Hepatocyte (in vitro differentiated cells): ENCODE measurements around the gene CHST13. TPM values are rescaled to one million over a fixed set of nuclear protein-coding genes. Genes with fewer than 3 reads are reported as not detected.
A peak's percentile ranks its signal among the peaks of the same experiment; 100 is the strongest.

ENCODE experiments used
- DNase-seq: peaks from one replicate; pipeline ENCODE4 v3.0.0-alpha.2; 2016; ENCODE audit warnings: low spot score
- H2AFZ ChIP-seq: fragments of 200-600 bp; sonication (generic); 2 replicates; pipeline ENCODE4 v1.6.0; 2016; ENCODE audit warnings: antibody characterized with exemption, mild to moderate bottlenecking
- H3K27ac ChIP-seq: fragments of 200-600 bp; sonication (generic); 2 replicates; pipeline ENCODE4 v1.5.1; 2016; ENCODE audit warnings: mild to moderate bottlenecking
- H3K27me3 ChIP-seq: fragments of 200-600 bp; sonication (generic); 2 replicates; pipeline ENCODE4 v1.6.1; 2016
- H3K36me3 ChIP-seq: fragments of 200-600 bp; sonication (generic); replicated peaks from 2 replicates; pipeline ENCODE4 v1.5.1; 2016; ENCODE audit warnings: low read depth; ENCODE audit not compliant: insufficient read depth
- H3K4me1 ChIP-seq: fragments of 200-600 bp; sonication (generic); 2 replicates; pipeline ENCODE4 v1.5.1; 2016; ENCODE audit warnings: mild to moderate bottlenecking, moderate library complexity; ENCODE audit not compliant: insufficient read depth
- H3K4me2 ChIP-seq: fragments of 200-600 bp; sonication (generic); 2 replicates; pipeline ENCODE4 v1.6.0; 2016
- H3K4me3 ChIP-seq: fragments of 200-600 bp; sonication (generic); 2 replicates; pipeline ENCODE4 v1.5.1; 2016; ENCODE audit warnings: mild to moderate bottlenecking
- H3K79me2 ChIP-seq: fragments of 200-600 bp; sonication (generic); 2 replicates; pipeline ENCODE4 v1.6.0; 2017; ENCODE audit warnings: mild to moderate bottlenecking
- H3K9me2 ChIP-seq: fragments of 200-600 bp; sonication (generic); replicated peaks from 2 replicates; pipeline ENCODE4 v1.6.0; 2017; ENCODE audit warnings: mild to moderate bottlenecking; ENCODE audit not compliant: insufficient read depth
- H3K9me3 ChIP-seq: fragments of 200-600 bp; sonication (generic); 2 replicates; pipeline ENCODE4 v1.5.1; 2016; ENCODE audit warnings: low read depth, mild to moderate bottlenecking
- H4K20me1 ChIP-seq: fragments of 200-600 bp; sonication (generic); 2 replicates; pipeline ENCODE4 v1.6.0; 2016; ENCODE audit warnings: mild to moderate bottlenecking; ENCODE audit not compliant: insufficient read depth, poor library complexity, severe bottlenecking
- CTCF ChIP-seq: fragments of 200-600 bp; sonication (generic); IDR thresholded peaks from 2 replicates; pipeline ENCODE4 v1.5.1; 2016; ENCODE audit warnings: antibody characterized with exemption, mild to moderate bottlenecking; ENCODE audit not compliant: poor library complexity
- EZH2 ChIP-seq: fragments of 200-600 bp; sonication (generic); IDR thresholded peaks from 2 replicates; pipeline ENCODE4 v1.6.1; 2016; ENCODE audit warnings: antibody characterized with exemption, mild to moderate bottlenecking, borderline replicate concordance
- EZH2phosphoT487 ChIP-seq: fragments of 200-600 bp; sonication (generic); IDR thresholded peaks from one replicate; pipeline ENCODE4 v1.6.1; 2018; ENCODE audit warnings: antibody characterized with exemption, mild to moderate bottlenecking, low read depth, moderate library complexity; ENCODE audit not compliant: unreplicated experiment, severe bottlenecking
- WGBS: methylation state at CpG from one replicate; pipeline ENCODE4 v1.1.6; 2016; ENCODE audit warnings: low lambda C conversion rate; ENCODE audit errors: missing lambda C conversion rate; 5-methylcytosine and 5-hydroxymethylcytosine counted together
- polyA plus RNA-seq: library from polyadenylated mRNA; unstranded; fragments of >200 nt; fragmentation: Nextera tagmentation; extraction: Ambion mirVana; gene quantifications from 2 replicates; pipeline ENCODE4 v1.2.1, GENCODE V29; 2016
- total RNA-seq: library from RNA; depleted of rRNA; stranded (reverse); fragments of >200 nt; gene quantifications from 2 replicates; pipeline ENCODE4 v1.2.3, GENCODE V29; 2014

CHST13 gene
- total and polyA plus RNA-seq, 2 experiments from 2014 or later: 31.5 to 54.6 TPM

- Histone ChIP-seq H4K20me1 (no peaks in the 10 kb centered on the region), H3K27ac (no peak overlapping the region), H3K36me3 (no peaks in the 10 kb centered on the region), H3K79me2 (no peaks in the 10 kb centered on the region), H3K27me3 (no peaks in the 10 kb centered on the region), H3K4me3 (no peak overlapping the region), H3K4me2 (no peak overlapping the region), H2AFZ (no peak overlapping the region), H3K9me3 (no peaks in the 10 kb centered on the region), H3K9me2 (no peaks in the 10 kb centered on the region), H3K4me1 (no peaks in the 10 kb centered on the region)
- TF ChIP-seq EZH2 (no peak), EZH2phosphoT487 (no peak), CTCF (no peak)
- no peak for DNase-seq
- 87% methylated on average over 13 of the region's 14 CpGs for WGBS
These were observed 35.8 kb upstream of the CHST13 start for GRCh38 chr3:126488185-126488584.

- H3K27ac ChIP-seq: no peak overlapping the region
- H3K4me1 ChIP-seq: no peaks in the 10 kb centered on the region
- H4K20me1 ChIP-seq: no peaks in the 10 kb centered on the region
- no peaks in the 10 kb centered on the region for H3K9me3 ChIP-seq
- no peaks in the 10 kb centered on the region for H3K27me3 ChIP-seq
- no peaks in the 10 kb centered on the region for H3K9me2 ChIP-seq
- WGBS: 91% methylated on average over 16 of the region's 16 CpGs
- no peak overlapping the region for H3K4me3 ChIP-seq
- DNase-seq: no peak
- H2AFZ ChIP-seq: no peak overlapping the region
- no peak overlapping the region for H3K4me2 ChIP-seq
- no peaks in the 10 kb centered on the region for H3K79me2 ChIP-seq
- no peak for TF ChIP-seq EZH2
- TF ChIP-seq EZH2phosphoT487: no peak
- no peaks in the 10 kb centered on the region for H3K36me3 ChIP-seq
These were observed 34.9 kb upstream of the CHST13 start for GRCh38 chr3:126488886-126489569.

GRCh38 chr3:126490619-126491018 is 33.3 kb upstream of the CHST13 start:
- Histone ChIP-seq H3K79me2 (no peaks in the 10 kb centered on the region), H3K9me2 (no peaks in the 10 kb centered on the region), H3K36me3 (no peaks in the 10 kb centered on the region), H3K27ac (no peak overlapping the region), H4K20me1 (no peaks in the 10 kb centered on the region), H3K9me3 (no peaks in the 10 kb centered on the region), H3K27me3 (no peaks in the 10 kb centered on the region), H3K4me2 (no peak overlapping the region), H3K4me1 (no peaks in the 10 kb centered on the region), H3K4me3 (no peak overlapping the region), H2AFZ (no peak overlapping the region)
- DNase-seq: peak; percentile 37
- peak; percentile 16 for TF ChIP-seq CTCF
- no peak for TF ChIP-seq EZH2phosphoT487
- TF ChIP-seq EZH2: no peak
- WGBS: 61% methylated on average over 6 of the region's 6 CpGs

- Histone ChIP-seq H3K9me3 (no peaks in the 10 kb centered on the region), H2AFZ (no peak overlapping the region), H3K4me3 (no peak overlapping the region), H3K27me3 (no peaks in the 10 kb centered on the region), H4K20me1 (no peaks in the 10 kb centered on the region), H3K27ac (no peak overlapping the region), H3K4me1 (no peaks in the 10 kb centered on the region), H3K4me2 (no peak overlapping the region), H3K9me2 (no peaks in the 10 kb centered on the region), H3K36me3 (no peaks in the 10 kb centered on the region), H3K79me2 (no peaks in the 10 kb centered on the region)
- DNase-seq: no peak
- WGBS: 94% methylated on average over 21 of the region's 21 CpGs
- no peak for TF ChIP-seq EZH2
- TF ChIP-seq CTCF: no peak
- no peak for TF ChIP-seq EZH2phosphoT487
These were observed 32.5 kb upstream of the CHST13 start for GRCh38 chr3:126491221-126492013.
